Small intestine (tissue), 7 donors: Measurements from ENCODE around the gene PTTG1IP. TPM values are rescaled to one million over a fixed set of nuclear protein-coding genes. Genes with fewer than 3 reads are reported as not detected.

Source experiments
- DNase-seq, 2 donors: peaks; one replicate each; pipeline versions ENCODE4 v3.0.0 to v3.0.0-alpha.2; 2013
- FAIRE-seq: peaks from 2 replicates; lab custom pipeline; 2012; peaks lifted over from hg19 to GRCh38; lab: Jason Lieb, UNC
- H3K27ac ChIP-seq, 3 donors: one replicate each; pipeline ENCODE4 v1.5.1; 2013; ENCODE audit warnings: low read length in 2 of 3, mild to moderate bottlenecking in 2 of 3, control low read depth in 1 of 3, inconsistent platforms in 1 of 3, low read depth in 1 of 3, moderate library complexity in 1 of 3
- H3K27me3 ChIP-seq, 3 donors: one replicate each; pipeline ENCODE4 v1.6.1; 2013; ENCODE audit warnings: low read length in 3 of 3, inconsistent platforms in 1 of 3; ENCODE audit not compliant: control insufficient read depth in 3 of 3, insufficient read depth in 3 of 3
- H3K36me3 ChIP-seq, 3 donors: one replicate each; pipeline ENCODE4 v1.6.1; 2013; ENCODE audit warnings: low read length in 3 of 3, inconsistent platforms in 1 of 3, low read depth in 1 of 3, mild to moderate bottlenecking in 1 of 3, moderate library complexity in 1 of 3; ENCODE audit not compliant: control insufficient read depth in 3 of 3, insufficient read depth in 2 of 3
- H3K4me1 ChIP-seq, 3 donors: one replicate each; pipeline ENCODE4 v1.6.1; 2013; ENCODE audit warnings: low read length in 2 of 3, inconsistent platforms in 1 of 3, low read depth in 1 of 3, mild to moderate bottlenecking in 1 of 3, moderate library complexity in 1 of 3; ENCODE audit not compliant: control insufficient read depth in 3 of 3, insufficient read depth in 2 of 3
- H3K4me3 ChIP-seq, 3 donors: one replicate each; pipeline ENCODE4 v1.5.1; 2013; ENCODE audit warnings: low read length in 3 of 3, control low read depth in 1 of 3, inconsistent platforms in 1 of 3, low read depth in 1 of 3, mild to moderate bottlenecking in 1 of 3, moderate library complexity in 1 of 3
- H3K9me3 ChIP-seq, 2 donors: one replicate each; pipeline ENCODE4 v1.6.1; 2013; ENCODE audit warnings: low read depth in 1 of 2, low read length in 1 of 2; ENCODE audit not compliant: control insufficient read depth in 2 of 2, insufficient read depth in 1 of 2
- WGBS, 3 donors: extraction: QIAGEN DNeasy Blood & Tissue Kit; methylation state at CpG; one replicate each; pipeline ENCODE4 v1.1.7; 2013; 5-methylcytosine and 5-hydroxymethylcytosine counted together
- polyA plus RNA-seq, 4 donors: library from polyadenylated mRNA; stranded (reverse) in 3 of 4; unstranded in 1 of 4; fragments of 200-250 nt in 3 of 4; fragments of 120-200 nt in 1 of 4; gene quantifications; one replicate each; pipeline versions ENCODE4 v1.2.1 to v1.2.3, GENCODE V29; 2013
- donor health status: healthy with polysubstance abuse.
- donor health status: control.
- donor health status: control.
- donor health status: Bipolar disorder and iron deficiency.
- donor health status: healthy.

The PTTG1IP gene
- polyA plus RNA-seq, 4 donors = 116 to 330 (median 128) TPM

DNA sequence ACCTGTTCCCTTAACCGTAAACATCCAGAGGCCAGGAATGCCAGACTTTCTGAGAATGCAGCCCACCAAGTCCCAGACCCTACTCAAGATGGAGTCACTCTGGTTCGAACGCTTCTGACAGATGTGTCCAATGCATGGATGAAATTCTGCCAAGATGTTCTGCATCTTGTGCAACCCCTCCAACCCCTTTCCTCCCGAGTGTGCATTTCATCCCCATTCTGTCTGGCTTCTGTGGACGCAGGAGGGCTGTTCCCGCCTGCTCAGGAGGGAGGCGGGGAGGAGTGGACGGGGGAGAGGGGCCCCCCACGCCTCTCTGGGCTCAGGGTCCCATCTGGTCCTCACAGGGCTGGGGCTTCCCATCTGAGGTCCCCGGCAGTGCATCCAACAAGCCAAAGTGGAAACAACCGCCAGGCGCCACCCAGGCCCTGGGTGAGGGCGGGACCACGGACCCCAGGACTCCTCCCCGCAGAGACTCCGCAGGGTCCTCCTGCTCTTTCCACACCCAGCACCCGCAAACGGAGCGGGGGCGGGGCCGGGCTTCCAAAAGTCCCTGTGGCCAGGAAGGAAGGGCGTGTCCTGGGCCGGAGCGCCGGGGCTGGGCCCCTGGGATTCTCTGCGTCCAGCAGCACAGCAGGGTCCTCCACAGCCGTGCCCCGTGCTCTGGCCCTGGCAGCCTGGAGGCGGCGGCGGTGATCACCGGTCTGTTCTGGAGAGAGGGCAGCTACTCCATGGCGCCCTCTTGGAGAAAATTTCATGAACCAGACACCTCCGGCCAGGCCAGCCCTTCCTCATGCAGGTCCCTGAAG lies 27.9 kb downstream of the PTTG1IP start:
- peaks cover 0 to 25% (median 2%) of the 10 kb centered on the region in 3 donors for H3K36me3 ChIP-seq
- DNase-seq = peak; percentile 33 to 76
- peaks cover 0 to 2% (median 0%) of the 10 kb centered on the region in 3 donors for H3K27me3 ChIP-seq
- H3K4me3 ChIP-seq = peak overlapping the region in 1 of 3 donors; percentile 36
- WGBS, 3 donors = 3 to 5% (median 5%) methylated on average over 31 to 34 of the region's 34 CpGs
- FAIRE-seq = no peak
- H3K9me3 ChIP-seq = no peaks in the 10 kb centered on the region
- peaks cover 7 to 49% (median 7%) of the 10 kb centered on the region in 3 donors for H3K4me1 ChIP-seq
- H3K27ac ChIP-seq = no peak overlapping the region

- H3K36me3 ChIP-seq = peaks cover 0 to 15% (median 0%) of the 10 kb centered on the region in 3 donors
- H3K4me3 ChIP-seq = no peak overlapping the region
- H3K27ac ChIP-seq = no peak overlapping the region
- no peak for DNase-seq
- peaks cover 0 to 2% (median 0%) of the 10 kb centered on the region in 3 donors for H3K27me3 ChIP-seq
- WGBS, 3 donors = 69 to 87% (median 81%) methylated on average over 16 of the region's 16 CpGs
- peaks cover 7 to 39% (median 7%) of the 10 kb centered on the region in 3 donors for H3K4me1 ChIP-seq
- H3K9me3 ChIP-seq = no peaks in the 10 kb centered on the region
- no peak for FAIRE-seq
Observed at GRCh38 chr21:44844256-44844655, 29.2 kb downstream of the PTTG1IP start.

- FAIRE-seq (no peak), DNase-seq (no peak)
- Histone ChIP-seq H3K27ac (no peak overlapping the region), H3K9me3 (no peaks in the 10 kb centered on the region), H3K27me3 (peaks cover 0 to 2% (median 0%) of the 10 kb centered on the region in 3 donors), H3K36me3 (peaks cover 0 to 2% (median 0%) of the 10 kb centered on the region in 3 donors), H3K4me1 (peaks cover 3 to 27% (median 7%) of the 10 kb centered on the region in 3 donors), H3K4me3 (no peak overlapping the region)
- 79 to 85% (median 84%) methylated on average over 23 of the region's 23 CpGs for WGBS, 3 donors
Observed at GRCh38 chr21:44842721-44843445, 30.6 kb downstream of the PTTG1IP start.

DNA sequence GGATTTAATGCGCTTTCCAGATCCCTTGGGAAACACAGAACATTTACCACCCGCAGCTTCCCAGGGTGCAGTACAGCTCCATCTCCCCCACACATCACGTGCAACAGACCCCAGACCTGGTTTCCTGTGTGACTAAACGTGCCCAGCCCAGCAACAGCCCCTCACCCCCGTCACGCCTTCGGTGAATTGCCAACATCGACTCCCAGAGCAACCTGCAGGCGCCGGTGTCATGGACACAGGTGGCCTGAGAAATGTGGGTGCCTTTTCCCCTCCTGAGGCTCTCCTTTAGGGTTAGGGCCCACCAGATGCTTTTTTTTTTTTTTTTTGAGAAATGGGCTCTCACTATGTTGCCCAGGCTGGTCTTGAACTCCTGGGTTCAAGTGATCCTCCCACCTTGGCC lies 31.4 kb downstream of the PTTG1IP start:
- Histone ChIP-seq H3K27me3 (peaks cover 0 to 2% (median 0%) of the 10 kb centered on the region in 3 donors), H3K36me3 (no peaks in the 10 kb centered on the region), H3K4me1 (peaks cover 3 to 19% (median 7%) of the 10 kb centered on the region in 3 donors), H3K27ac (no peak overlapping the region), H3K4me3 (no peak overlapping the region), H3K9me3 (no peaks in the 10 kb centered on the region)
- no peak for FAIRE-seq
- WGBS, 3 donors = 80 to 86% (median 85%) methylated on average over 10 of the region's 10 CpGs
- DNase-seq = no peak

- FAIRE-seq (no peak), DNase-seq (no peak)
- no peak overlapping the region for H3K4me3 ChIP-seq
- peaks cover 0 to 12% (median 2%) of the 10 kb centered on the region in 3 donors for H3K4me1 ChIP-seq
- peaks cover 0 to 2% (median 0%) of the 10 kb centered on the region in 3 donors for H3K27me3 ChIP-seq
- H3K9me3 ChIP-seq = no peaks in the 10 kb centered on the region
- H3K27ac ChIP-seq = no peak overlapping the region
- 73 to 83% (median 76%) methylated on average over 10 to 11 of the region's 11 CpGs for WGBS, 3 donors
- no peaks in the 10 kb centered on the region for H3K36me3 ChIP-seq
Observed at GRCh38 chr21:44840771-44841170, 32.7 kb downstream of the PTTG1IP start.

GRCh38 chr21:44838951-44839350 lies 34.5 kb downstream of the PTTG1IP start:
- H3K4me3 ChIP-seq = no peak overlapping the region
- H3K27me3 ChIP-seq = peaks cover 0 to 2% (median 0%) of the 10 kb centered on the region in 3 donors
- FAIRE-seq = no peak
- DNase-seq = no peak
- no peak overlapping the region for H3K27ac ChIP-seq
- no peaks in the 10 kb centered on the region for H3K9me3 ChIP-seq
- WGBS, 3 donors = 90 to 92% (median 91%) methylated on average over 9 of the region's 9 CpGs
- peaks cover 0 to 6% (median 0%) of the 10 kb centered on the region in 3 donors for H3K4me1 ChIP-seq
- no peaks in the 10 kb centered on the region for H3K36me3 ChIP-seq

GRCh38 chr21:44838039-44838895 lies 35.2 kb downstream of the PTTG1IP start:
- H3K27me3 ChIP-seq = peaks cover 0 to 2% (median 0%) of the 10 kb centered on the region in 3 donors
- DNase-seq (peak in 1 of 2 donors; percentile 19), FAIRE-seq (no peak)
- H3K4me3 ChIP-seq = no peak overlapping the region
- no peak overlapping the region for H3K27ac ChIP-seq
- H3K4me1 ChIP-seq = peaks cover 0 to 6% (median 0%) of the 10 kb centered on the region in 3 donors
- H3K9me3 ChIP-seq = no peaks in the 10 kb centered on the region
- WGBS, 3 donors = 58 to 81% (median 76%) methylated on average over 23 to 30 of the region's 30 CpGs
- H3K36me3 ChIP-seq = no peaks in the 10 kb centered on the region
